GM21619 (cell line): ENCODE results near the gene IGFBP3.

ENCODE experiments used
- ATAC-seq: cut with Tn5 transposase; IDR thresholded peaks from one replicate; pipeline ENCODE4 v1.9.1; 2021; ENCODE audit not compliant: unreplicated experiment

Gene IGFBP3

GRCh38 chr7:45923290-45923689 is 2.2 kb upstream of the IGFBP3 start:
- no peak for ATAC-seq

GRCh38 chr7:45922810-45923209 is 1.7 kb upstream of the IGFBP3 start:
- no peak for ATAC-seq

GRCh38 chr7:45921699-45922519 is 837 bp upstream of the IGFBP3 start:
- no peak for ATAC-seq

GRCh38 chr7:45921381-45921698 is 268 bp upstream of the IGFBP3 start:
- ATAC-seq, result no peak

- no peak for ATAC-seq
Observed at GRCh38 chr7:45919993-45920459, 1.0 kb downstream of the IGFBP3 start.

GRCh38 chr7:45919231-45919784 is 1.8 kb downstream of the IGFBP3 start:
- no peak for ATAC-seq

- ATAC-seq, result no peak
Observed at GRCh38 chr7:45918556-45918955, 2.5 kb downstream of the IGFBP3 start.

- no peak for ATAC-seq
Observed at GRCh38 chr7:45917658-45918057, 3.4 kb downstream of the IGFBP3 start.

GRCh38 chr7:45917064-45917463 is 4.0 kb downstream of the IGFBP3 start:
- no peak for ATAC-seq

GRCh38 chr7:45915606-45916005 is 5.5 kb downstream of the IGFBP3 start:
- no peak for ATAC-seq

- no peak for ATAC-seq
Observed at GRCh38 chr7:45914911-45915310, 6.2 kb downstream of the IGFBP3 start.

GRCh38 chr7:45912972-45913371 is 8.1 kb downstream of the IGFBP3 start:
- no peak for ATAC-seq

- no peak for ATAC-seq
Observed at GRCh38 chr7:45911311-45911710, 9.8 kb downstream of the IGFBP3 start.

- ATAC-seq, result no peak
Observed at GRCh38 chr7:45910855-45911254, 10.2 kb downstream of the IGFBP3 start.

- ATAC-seq, result no peak
Observed at GRCh38 chr7:45909561-45909960, 11.5 kb downstream of the IGFBP3 start.

GRCh38 chr7:45902820-45903219 is 18.3 kb downstream of the IGFBP3 start:
- ATAC-seq, result no peak

- no peak for ATAC-seq
Observed at GRCh38 chr7:45901566-45901965, 19.5 kb downstream of the IGFBP3 start.

GRCh38 chr7:45898222-45898621 is 22.9 kb downstream of the IGFBP3 start:
- ATAC-seq, result no peak

- ATAC-seq, result no peak
Observed at GRCh38 chr7:45897042-45897690, 23.9 kb downstream of the IGFBP3 start.

GRCh38 chr7:45894665-45895062 is 26.4 kb downstream of the IGFBP3 start:
- no peak for ATAC-seq

- ATAC-seq, result no peak
Observed at GRCh38 chr7:45893996-45894664, 26.9 kb downstream of the IGFBP3 start.
